H4 (cell line): ENCODE measurements around the gene CAMTA1. TPM values are rescaled to one million over a fixed set of nuclear protein-coding genes. Genes with fewer than 3 reads are reported as not detected.

ENCODE experiments used
- DNase-seq: peaks from one replicate; pipeline ENCODE4 v3.0.0-alpha.2; 2015; ENCODE audit warnings: low spot score
- total RNA-seq: library from RNA; depleted of rRNA; stranded (reverse); fragments of >200 nt; shearing (Covaris generic); gene quantifications from 2 replicates; pipeline ENCODE4 v1.2.3, GENCODE V29; 2014

CAMTA1 gene
- total RNA-seq, 1 experiment from 2014 or later: 98.2 TPM

- DNase-seq: no peak
Measured at GRCh38 chr1:7609311-7609994, 824.2 kb downstream of the CAMTA1 start.

- no peak for DNase-seq
Measured at GRCh38 chr1:7610106-7610731, 825.0 kb downstream of the CAMTA1 start.

DNA sequence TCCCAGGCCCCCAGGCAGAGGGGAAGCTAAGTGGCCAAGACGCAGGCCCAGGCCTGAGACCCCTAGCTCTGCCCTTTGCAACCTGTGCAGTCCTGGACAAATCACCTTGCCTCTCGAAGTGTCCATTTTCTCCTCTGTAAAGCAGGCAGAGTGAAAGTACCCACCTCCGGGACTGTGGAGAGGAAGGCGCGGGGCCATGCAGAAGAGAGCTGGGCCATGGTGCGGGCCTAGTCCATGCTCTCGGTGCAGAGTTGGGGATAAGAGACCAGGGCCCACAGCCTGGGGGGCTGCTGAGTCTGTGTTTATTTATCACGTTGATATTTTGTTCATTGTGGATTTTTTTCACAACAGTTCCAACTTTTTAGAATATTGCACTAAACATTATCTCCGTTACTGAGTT lies 825.7 kb downstream of the CAMTA1 start:
- DNase-seq: no peak

DNA sequence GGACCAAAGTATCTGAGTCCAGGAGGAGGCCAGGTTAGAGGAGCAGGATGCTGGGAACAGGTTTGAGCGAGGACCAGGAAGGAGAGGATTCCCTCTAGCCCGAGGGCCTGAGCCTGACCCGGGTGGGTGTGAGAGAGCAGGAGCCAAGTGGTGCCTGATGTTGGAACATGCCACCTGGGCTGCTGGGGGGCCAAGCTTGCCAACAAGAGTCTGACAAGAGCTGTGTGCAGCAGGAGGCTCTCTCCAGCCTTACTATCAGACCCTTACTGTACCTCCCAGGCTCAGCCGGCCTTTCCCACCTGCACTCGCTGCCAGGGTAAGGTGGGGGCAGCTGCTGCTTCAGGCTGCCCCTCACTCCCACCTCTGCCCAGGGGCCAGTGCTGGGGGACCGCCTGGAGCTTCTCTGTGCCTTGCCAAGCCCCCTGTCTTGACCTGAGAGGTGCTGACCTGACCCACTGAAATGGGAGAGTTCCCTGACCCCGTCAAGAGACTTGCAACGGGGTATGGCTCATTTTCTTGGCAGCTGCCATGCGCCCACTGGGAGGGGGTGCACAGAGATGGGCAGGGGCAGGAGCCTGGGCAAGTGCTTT lies 826.3 kb downstream of the CAMTA1 start:
- no peak for DNase-seq

GRCh38 chr1:7613106-7613850 lies 828.0 kb downstream of the CAMTA1 start:
- no peak for DNase-seq

DNA sequence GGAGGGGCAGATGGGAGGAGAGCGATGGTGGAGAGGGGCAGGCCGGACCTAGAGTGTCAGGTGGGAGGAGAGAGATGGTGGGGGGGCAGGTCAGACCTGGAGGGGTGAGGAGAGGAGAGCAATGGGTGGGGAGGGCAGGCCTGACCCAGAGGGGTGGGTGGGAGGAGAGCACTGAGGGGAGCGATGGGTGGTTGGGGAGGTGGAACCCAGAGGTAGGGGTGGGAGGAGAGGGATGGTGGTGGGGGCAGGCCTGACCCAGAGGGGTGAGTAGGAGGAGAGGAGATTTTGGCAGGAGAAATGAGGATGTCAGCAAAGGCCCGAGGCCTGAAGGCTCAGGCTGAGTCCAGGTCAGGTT lies 828.6 kb downstream of the CAMTA1 start:
- no peak for DNase-seq

GRCh38 chr1:7614576-7615074 lies 829.4 kb downstream of the CAMTA1 start:
- no peak for DNase-seq

DNA sequence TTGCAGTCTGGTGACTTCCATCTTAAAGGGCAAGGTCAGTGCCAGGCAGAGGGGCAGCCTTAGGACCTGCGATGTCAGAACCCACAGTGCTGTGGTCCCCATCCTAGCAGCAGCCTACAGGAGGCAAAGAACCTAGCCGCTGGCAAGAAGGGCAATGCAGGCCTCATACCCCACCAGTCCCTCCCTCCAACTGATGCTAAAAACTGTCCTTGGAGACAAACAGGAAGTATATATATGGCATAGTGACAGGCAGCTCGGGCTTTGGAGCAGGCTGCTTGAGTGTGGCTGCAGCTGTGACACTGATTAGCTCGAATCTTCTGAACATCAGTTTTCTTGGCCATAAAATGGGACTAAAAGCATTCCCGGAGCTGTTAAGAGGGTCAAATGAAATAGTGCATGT lies 829.9 kb downstream of the CAMTA1 start:
- no peak for DNase-seq

DNA sequence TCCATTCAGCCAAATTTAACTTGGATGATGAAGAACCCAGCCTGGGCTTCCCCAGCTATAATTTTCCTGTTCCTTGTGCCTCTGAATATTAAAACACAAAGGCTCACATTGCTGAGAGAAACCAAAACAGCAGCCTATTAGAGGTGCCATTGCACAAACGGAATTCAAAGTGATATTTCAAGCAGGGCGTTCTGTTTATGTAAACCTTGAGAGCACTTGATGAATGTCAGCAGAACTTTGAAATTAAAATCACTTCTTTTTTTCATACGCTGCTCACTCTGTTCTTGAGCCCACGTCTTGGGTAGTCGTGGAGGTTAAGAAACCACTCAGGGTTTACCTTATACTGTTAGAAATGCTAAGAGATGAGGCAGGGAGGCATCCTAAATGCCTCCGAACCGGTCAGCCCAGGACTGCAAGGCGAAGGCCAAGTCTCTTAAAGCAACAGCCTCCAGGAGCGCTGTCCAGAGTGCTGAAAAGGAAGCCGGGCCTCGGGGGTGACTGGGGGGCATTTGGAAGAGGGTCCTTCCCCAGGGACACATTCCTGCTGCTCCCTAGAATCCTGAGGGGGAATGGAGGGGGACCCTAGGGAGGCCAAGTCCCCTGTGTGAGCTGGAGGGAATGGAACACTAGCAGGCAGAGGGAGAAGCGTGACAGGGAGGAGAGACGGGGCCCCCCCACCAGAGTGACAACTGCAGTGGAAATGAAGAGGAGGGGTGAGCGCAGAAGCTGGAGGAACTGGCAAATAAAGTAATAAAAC lies 831.0 kb downstream of the CAMTA1 start:
- DNase-seq: no peak

DNA sequence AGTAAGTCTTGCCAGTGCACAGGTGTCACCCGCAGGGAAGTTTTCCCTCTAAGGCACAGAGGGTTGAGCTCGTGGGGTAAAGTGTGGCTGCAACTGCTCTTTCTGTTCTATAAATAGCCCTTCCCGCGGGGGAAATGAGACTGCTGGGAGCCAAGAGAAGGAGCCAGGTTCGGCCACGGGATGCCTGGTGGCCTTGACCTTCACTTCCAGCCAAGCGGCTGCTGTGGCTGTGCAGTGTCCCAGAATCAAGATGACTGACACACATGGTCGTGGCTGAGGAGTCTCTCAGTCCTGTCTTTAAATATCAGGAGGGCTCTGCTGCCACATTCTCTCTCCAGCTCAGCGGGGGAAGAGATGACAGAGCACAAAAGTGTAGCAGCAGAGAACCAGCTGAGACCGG lies 831.7 kb downstream of the CAMTA1 start:
- DNase-seq: no peak

DNA sequence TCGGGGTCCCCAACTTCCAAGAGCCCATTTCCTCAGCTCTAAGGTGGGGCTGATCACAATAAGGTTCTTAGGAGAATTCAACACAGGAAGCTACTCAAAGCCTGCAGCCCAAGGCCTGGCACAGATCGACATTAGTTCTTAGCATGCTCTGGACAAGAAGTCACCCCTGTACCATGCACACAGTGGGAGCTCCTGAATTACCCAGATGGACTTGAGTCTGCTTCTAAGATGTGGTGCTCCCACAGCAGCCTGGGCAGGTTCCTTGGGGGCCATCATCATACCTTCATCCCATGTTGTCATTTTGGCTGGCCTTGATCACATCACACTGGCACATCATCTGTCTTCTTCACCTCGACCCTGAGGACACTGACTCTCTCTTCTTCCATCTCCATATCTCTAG lies 832.6 kb downstream of the CAMTA1 start:
- no peak for DNase-seq

DNA sequence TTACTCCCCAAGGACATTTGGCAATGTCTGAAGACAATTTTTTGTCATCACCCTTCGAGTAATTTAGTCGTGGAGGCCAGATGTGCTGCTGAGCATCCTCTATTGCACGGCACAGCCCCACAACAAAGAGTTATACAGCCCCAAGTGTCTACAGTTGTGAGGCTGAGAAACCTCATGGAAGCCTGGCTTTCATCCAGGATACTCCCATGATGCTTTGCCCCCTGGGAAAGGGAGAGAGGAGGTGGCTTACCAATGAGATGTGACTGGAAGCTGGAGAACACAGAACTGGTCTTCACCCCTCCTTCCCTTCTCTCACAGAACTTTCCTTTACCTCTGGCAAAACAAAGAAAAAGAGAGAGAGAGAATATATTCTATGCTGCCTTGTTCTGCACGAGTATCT lies 834.9 kb downstream of the CAMTA1 start:
- DNase-seq: no peak

GRCh38 chr1:7621334-7622219 lies 836.3 kb downstream of the CAMTA1 start:
- no peak for DNase-seq

GRCh38 chr1:7623842-7624241 lies 838.6 kb downstream of the CAMTA1 start:
- no peak for DNase-seq

DNA sequence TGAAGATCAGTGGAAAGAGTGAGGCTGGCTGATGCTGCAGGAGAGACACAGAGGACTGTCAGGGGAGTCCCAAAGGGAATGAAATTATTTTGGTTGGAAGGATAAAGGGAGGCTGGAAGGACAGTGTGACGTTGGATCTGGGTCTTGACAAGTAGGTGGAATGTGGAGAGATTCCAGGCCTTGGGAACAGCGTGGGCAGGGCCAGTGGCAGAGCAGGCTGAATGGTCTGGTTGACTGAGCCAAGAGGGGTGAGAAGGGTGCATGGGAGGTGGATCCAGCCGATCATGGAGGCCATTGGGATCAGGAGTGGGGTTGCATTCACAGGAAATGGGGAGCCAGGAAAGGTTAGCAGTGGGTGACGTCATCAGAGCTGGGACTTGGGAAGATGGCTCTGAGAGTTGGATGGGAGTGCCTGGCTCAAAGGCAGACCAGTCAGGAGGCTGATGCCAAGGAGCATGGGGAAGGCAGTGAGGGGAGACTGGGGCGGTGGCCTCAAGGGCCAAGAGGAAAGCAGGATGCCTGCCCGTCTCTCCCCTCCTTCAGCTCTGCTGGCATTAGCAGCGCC lies 839.6 kb downstream of the CAMTA1 start:
- DNase-seq: no peak

GRCh38 chr1:7625401-7625800 lies 840.1 kb downstream of the CAMTA1 start:
- DNase-seq: no peak

GRCh38 chr1:7628273-7628672 lies 843.0 kb downstream of the CAMTA1 start:
- no peak for DNase-seq

DNA sequence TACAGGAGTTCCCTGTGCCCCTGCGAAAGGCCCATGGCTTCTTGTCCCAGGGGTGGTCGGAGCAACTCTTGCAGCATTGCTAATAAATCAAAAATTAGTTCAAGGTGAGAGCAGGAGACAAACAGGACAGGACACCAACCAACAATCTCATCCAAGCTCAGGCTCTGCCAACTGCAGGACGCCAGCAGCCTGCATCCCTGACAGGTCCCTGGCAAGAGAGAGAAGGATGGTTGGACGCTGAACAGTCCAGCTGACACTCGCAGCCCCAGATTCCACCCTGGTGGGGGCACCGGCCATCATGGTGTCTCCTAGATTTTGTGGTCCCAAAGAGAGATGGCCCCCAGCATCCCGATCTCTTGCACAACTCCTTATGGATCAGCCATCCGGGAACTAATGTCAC lies 843.8 kb downstream of the CAMTA1 start:
- DNase-seq: no peak

- no peak for DNase-seq
Measured at GRCh38 chr1:7629465-7630195, 844.4 kb downstream of the CAMTA1 start.

- DNase-seq: no peak
Measured at GRCh38 chr1:7630378-7630777, 845.1 kb downstream of the CAMTA1 start.
